ENCODE results near the gene ARL9. TPM values are rescaled to one million over a fixed set of nuclear protein-coding genes. Genes with fewer than 3 reads are reported as not detected.

Gene ARL9
- total and polyA plus RNA-seq, 10 donors: 0.02 to 0.30 (median 0.25) TPM; not detected in 5

GRCh38 chr4:56467284-56468096, 38.1 kb upstream of the ARL9 start, which contains the start of gene SRP72:
Gene SRP72 (plus strand): TSS chr4:56467617. CDS start chr4:56467636, 19 bp downstream.
- Histone ChIP-seq H3K36me3 (peaks cover 0 to 38% (median 18%) of the 10 kb centered on the region in 6 donors), H3K4me1 (peaks cover 30 to 70% (median 51%) of the 10 kb centered on the region in 6 donors), H3K4me3 (peak within 1 kb of the TSS; percentile 94 to 99 (median 96)), H3K27ac (peak within 1 kb of the TSS; percentile 85 to 95 (median 92)), H3K27me3 (replicated peaks in 1 of 7) (no peaks in the 10 kb centered on the region), H3K9me3 (no peaks in the 10 kb centered on the region)
- peak; percentile 93 to 96 (median 95) for TF ChIP-seq POLR2AphosphoS5 (IDR thresholded peaks at IDR 0.05)
- TF ChIP-seq, protein P1, sequence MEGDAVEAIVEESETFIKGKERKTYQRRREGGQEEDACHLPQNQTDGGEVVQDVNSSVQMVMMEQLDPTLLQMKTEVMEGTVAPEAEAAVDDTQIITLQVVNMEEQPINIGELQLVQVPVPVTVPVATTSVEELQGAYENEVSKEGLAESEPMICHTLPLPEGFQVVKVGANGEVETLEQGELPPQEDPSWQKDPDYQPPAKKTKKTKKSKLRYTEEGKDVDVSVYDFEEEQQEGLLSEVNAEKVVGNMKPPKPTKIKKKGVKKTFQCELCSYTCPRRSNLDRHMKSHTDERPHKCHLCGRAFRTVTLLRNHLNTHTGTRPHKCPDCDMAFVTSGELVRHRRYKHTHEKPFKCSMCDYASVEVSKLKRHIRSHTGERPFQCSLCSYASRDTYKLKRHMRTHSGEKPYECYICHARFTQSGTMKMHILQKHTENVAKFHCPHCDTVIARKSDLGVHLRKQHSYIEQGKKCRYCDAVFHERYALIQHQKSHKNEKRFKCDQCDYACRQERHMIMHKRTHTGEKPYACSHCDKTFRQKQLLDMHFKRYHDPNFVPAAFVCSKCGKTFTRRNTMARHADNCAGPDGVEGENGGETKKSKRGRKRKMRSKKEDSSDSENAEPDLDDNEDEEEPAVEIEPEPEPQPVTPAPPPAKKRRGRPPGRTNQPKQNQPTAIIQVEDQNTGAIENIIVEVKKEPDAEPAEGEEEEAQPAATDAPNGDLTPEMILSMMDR (IDR thresholded peaks at IDR 0.05 in 8 of 11, conservative IDR thresholded peaks at IDR 0.05 in 3 of 11): peak in 1 of 11 experiments; percentile 12
- peak in 2 of 3 donors; percentile 43 to 52 for TF ChIP-seq POLR2A (IDR thresholded peaks at IDR 0.05)
- intact Hi-C loops (cut with DNase I; ENCODE audit: low total_unique reads): loop anchor here (10.0 kb wide), 1 partner anchor 523 kb away; the partner anchor contains the start of gene CEP135
- WGBS, 5 donors: 0 to 1% (median 0%) methylated on average over 35 to 62 of the region's 62 CpGs
- peak; percentile 97 for DNase-seq

- 0 to 2% (median 0%) methylated on average over 10 of the region's 10 CpGs for WGBS, 5 donors
- peaks cover 30 to 70% (median 51%) of the 10 kb centered on the region in 6 donors for H3K4me1 ChIP-seq
- H3K27me3 ChIP-seq (replicated peaks in 1 of 7): no peaks in the 10 kb centered on the region
- peak overlapping the region; percentile 94 to 99 (median 96) for H3K4me3 ChIP-seq
- H3K9me3 ChIP-seq: no peaks in the 10 kb centered on the region
- DNase-seq: no peak
- intact Hi-C loops (cut with DNase I; ENCODE audit: low total_unique reads): loop anchor here (10.0 kb wide), 1 partner anchor 523 kb away; the partner anchor contains the start of gene CEP135
- H3K27ac ChIP-seq: peak overlapping the region; percentile 85 to 95 (median 92)
- peaks cover 0 to 38% (median 24%) of the 10 kb centered on the region in 6 donors for H3K36me3 ChIP-seq
- TF ChIP-seq POLR2AphosphoS5 (IDR thresholded peaks at IDR 0.05) (no peak), POLR2A (IDR thresholded peaks at IDR 0.05) (no peak)
- TF ChIP-seq, protein P1 (IDR thresholded peaks at IDR 0.05 in 8 of 11, conservative IDR thresholded peaks at IDR 0.05 in 3 of 11): no peak
These were observed 37.5 kb upstream of the ARL9 start for GRCh38 chr4:56468097-56468422.

DNA sequence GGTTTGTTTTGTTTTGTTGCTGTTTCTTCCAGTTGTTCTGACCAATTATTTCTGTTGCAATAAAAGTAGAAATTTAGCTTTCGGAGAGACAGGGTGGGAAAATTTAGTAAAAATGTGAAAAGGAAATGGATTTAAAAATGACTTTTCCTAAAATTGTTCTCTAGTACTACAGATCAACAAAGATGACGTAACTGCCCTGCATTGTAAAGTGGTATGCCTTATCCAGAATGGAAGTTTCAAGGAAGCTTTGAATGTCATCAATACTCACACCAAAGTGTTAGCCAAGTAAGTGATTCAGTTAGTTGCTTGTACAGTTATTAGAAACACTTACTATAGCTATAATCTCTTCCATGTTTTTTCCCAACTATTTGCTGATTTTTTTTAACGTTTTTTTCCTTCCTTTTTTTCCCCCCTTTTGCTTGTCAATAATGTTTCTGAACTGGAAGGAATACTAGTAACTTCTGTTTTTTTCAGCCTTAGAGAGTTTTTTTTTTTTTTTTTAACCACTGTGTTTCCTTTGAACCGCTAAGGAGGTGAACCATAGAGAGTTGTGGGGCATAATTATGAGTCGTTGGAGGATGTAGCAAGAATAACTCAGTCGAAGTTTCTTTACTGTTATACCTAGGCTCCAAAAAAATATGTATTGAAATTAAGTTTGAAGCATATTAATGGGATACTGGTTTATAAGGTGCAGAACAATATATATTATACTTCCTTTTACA, 35.9 kb upstream of the ARL9 start:
- H3K4me3 ChIP-seq: peak overlapping the region in 2 of 8 donors; percentile 94 to 96
- 31 to 44% (median 38%) methylated on average over 6 of the region's 6 CpGs for WGBS, 5 donors
- no peaks in the 10 kb centered on the region for H3K9me3 ChIP-seq
- no peak overlapping the region for H3K27ac ChIP-seq
- H3K36me3 ChIP-seq: peaks cover 0 to 50% (median 39%) of the 10 kb centered on the region in 6 donors
- no peak for DNase-seq
- TF ChIP-seq POLR2AphosphoS5 (IDR thresholded peaks at IDR 0.05) (no peak), POLR2A (IDR thresholded peaks at IDR 0.05) (no peak)
- TF ChIP-seq, protein P1 (IDR thresholded peaks at IDR 0.05 in 8 of 11, conservative IDR thresholded peaks at IDR 0.05 in 3 of 11): no peak
- intact Hi-C loops (cut with DNase I; ENCODE audit: low total_unique reads): loop anchor here (10.0 kb wide), 1 partner anchor 525 kb away; the partner anchor contains the start of gene CEP135
- H3K27me3 ChIP-seq (replicated peaks in 1 of 7): no peaks in the 10 kb centered on the region
- peaks cover 30 to 59% (median 46%) of the 10 kb centered on the region in 6 donors for H3K4me1 ChIP-seq
